GM19372 (cell line): Measurements from ENCODE around the gene TRAP1.
"Not testable (repeated sequence)": the region's sequence is repeated elsewhere in the genome, so short reads cannot be mapped to it uniquely, and the experiment has no call there.

Source experiments
- ATAC-seq: cut with Tn5 transposase; IDR thresholded peaks from one replicate; pipeline ENCODE4 v1.9.1; 2021; ENCODE audit warnings: mild to moderate bottlenecking, low read depth, moderate library complexity; ENCODE audit not compliant: unreplicated experiment

Gene TRAP1

DNA sequence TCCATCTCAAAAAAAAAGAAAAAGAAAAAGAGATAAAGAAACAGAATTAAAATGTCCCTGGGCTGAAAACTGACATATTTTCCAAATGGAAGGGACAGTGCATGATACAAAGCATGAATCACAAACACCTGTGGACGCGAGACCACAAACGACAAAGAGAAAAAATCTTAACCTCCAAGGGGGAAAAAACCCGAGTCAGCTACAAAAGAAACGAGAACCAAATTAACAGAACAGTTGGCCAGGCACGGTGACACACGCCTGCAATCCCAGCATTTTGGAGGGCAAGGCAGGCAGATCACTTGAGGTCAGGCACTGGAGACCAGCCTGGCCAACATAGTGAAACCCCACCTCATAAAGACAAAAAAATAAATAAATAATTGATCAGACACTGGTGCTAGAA is 1.9 kb downstream of the TRAP1 start:
- ATAC-seq, result no peak

DNA sequence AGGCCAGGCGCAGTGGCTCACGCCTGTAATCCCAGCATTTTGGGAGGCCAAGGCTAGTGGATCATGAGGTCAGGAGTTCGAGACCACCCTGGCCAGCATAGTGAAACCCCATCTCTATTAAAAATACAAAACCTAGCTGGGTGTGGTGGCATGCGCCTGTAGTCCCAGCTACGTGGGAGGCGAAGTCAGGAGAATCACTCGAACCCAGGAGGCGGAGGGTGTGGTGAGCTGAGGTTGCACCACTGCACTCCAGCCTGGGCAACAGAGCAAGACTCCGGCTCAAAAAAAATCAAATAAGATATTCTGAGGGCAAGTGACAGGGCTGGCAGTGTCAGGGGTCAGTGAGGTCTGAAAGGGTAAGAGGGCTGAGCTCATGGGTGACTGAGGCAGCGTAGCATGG is 2.9 kb downstream of the TRAP1 start:
- not testable (repeated sequence) for ATAC-seq

GRCh38 chr16:3713587-3714242 is 3.6 kb downstream of the TRAP1 start:
- ATAC-seq, result no peak

DNA sequence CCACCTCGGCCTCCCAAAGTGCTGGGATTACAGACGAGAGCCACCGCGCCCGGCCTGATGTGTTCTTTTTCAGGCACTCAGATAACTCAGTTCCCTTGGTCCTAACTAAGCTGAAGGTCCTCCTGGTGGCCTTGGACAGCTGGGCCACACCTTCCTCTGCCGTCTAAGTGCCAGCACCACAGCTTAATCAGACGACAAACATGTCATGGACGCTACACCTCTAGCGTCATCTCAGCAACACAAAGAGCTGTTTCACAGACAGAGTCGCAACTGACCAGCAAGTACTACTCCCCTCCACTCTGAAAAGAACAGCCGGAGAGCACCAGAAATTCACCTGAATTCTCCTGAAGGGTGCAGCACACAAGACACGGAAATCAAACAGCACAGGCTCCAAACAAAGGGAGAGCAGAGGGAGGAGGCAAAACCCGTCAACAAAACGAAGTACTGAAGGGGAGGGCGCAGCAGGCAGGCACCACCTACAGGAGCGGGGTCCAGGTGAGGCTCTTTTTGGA is 4.4 kb downstream of the TRAP1 start:
- ATAC-seq, result no peak

- no peak for ATAC-seq
Observed at GRCh38 chr16:3706253-3707012, 10.9 kb downstream of the TRAP1 start.

DNA sequence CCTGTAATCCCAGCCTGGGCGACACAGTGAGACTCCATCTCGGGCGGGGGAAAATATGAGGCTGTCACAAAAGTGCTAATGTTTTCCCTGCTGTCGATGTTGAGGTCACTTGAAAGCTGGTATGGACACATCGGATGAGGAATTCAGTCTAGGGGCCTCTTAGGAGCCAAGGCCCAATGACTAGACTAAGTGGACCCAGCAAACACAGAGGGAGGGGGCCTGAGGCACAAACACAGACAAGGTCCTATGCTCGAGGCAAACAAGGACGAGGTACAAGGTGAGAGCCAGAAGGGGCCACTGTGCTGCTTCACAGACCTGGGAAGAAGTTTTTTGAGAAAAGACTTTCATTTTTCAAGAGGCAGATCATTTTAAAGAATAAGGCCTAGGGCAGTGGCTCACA is 15.2 kb downstream of the TRAP1 start:
- no peak for ATAC-seq

DNA sequence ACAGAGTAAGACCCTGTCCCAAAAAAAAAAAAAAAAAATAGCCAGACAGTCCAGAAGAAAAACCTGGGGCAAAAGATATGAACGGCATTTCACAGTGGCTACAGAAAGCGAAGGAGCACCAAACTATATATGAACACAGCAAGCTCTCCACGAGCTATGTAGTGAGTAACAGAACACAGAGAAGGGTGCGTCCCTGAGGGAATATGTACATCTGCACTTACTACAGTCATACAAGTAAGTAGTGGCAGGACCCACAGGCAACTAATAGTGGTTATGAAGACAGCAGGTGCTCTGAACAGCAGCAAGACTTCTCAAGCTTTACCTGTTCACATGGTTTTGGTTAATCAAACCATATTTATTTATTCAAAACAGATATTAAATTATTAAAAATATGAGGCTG is 15.8 kb downstream of the TRAP1 start:
- no peak for ATAC-seq

DNA sequence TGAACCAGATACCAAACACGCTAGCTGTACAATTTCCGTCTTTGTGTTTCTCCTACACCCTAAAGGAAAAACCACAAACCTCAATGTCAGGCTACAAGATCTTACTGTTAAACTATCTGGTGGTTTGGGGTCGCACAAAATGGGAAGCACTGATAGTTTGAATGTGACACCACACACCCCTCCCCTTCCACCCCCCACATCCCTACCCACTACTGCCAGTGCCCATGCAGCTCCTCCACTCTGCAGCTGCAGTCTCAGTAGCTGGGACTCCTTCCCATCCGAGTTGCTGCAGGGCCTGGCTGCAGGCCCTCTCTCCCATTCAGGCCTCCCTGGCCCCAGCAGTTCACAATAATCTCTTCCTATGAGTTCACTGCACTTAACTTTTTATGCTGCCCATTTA is 18.4 kb downstream of the TRAP1 start:
- ATAC-seq, result no peak

DNA sequence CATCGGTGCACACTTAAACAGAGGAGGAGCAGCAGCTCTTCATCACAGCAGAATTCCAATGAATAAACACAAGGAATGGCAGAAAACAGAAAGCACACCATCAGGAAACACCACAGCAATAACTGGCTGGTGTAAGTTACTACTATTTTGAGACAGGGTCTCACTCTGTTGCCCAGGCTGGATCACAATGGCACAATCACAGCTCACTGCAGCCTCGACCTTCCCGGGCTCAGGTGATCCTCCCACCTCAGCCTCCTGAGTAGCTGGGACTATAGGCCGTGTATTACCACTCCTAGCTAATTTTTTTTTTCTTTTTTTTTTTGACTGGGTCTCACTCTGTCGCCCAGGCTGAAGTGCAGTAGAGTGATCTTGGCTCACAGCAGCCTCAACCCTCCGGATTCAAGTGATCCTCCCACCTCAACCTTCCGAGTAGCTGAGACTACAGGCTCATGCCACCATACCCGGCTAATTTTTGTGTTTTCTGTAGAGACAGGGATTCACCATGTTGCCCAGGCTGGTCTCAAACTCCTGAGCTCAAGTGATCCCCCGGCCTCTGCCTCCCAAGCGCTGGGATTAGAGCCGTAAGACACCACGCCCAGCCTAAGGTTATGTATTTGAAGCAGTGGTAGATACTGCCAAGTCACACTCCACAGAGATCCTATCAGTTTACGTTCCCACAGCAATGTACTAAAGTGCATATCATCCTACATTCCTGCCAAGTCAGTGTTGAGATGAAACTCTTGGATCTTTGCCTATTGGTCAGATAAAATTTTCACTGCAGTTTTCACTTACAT is 20.7 kb downstream of the TRAP1 start:
- no peak for ATAC-seq

DNA sequence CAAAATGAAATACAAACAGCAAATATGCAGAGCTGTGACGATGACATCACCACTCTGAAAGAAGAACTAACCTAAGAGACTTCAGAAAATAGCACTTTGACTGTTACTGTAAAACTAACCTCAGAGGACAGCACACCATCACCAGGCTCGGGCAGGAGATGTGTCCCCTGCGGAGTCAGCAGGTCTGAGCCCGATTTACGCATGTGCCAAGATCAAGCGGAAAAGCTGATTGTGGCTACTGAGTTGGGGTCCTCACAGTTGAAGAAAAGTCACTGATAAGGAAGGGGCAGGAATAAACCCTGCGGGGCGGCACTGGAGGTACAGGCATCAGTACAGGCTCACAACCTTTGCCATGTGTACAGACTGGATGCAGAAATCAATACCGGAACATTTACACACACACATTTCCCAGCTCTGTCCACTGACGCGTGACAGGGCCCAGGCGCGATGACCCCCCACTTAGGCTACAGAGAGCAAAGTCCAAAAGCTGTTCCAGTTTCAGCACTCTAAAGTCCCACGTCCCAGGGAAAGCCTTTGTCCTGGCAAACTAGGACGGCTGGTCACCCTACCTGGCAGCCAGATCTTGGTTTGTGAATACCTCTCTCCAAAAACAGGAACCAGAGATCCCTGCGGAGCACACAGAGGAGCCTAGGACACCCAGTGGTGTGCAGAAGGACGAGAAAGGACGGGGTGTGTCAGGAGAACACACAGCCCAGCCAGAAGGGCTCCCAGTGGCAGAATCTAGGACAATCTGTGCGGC is 21.5 kb downstream of the TRAP1 start:
- ATAC-seq, result no peak

DNA sequence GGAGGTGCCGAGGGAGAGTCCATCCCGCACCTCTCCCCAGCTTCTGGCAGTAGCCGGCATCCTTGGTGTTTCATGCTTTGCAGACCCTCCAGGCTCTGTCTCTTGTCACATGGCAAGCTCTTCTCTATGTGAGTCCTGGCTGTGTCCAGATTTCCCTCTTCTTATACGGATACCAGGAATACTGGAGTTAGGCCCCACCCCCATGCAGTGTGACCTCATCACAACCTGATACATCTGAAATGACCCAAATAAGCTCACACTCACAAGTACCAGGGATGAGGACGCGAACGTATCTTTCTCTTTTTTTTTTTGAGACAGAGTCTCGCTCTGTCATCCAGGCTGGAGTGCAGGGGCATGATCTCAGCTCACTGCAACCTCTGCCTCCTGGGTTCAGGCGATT is 23.3 kb downstream of the TRAP1 start:
- no peak for ATAC-seq

DNA sequence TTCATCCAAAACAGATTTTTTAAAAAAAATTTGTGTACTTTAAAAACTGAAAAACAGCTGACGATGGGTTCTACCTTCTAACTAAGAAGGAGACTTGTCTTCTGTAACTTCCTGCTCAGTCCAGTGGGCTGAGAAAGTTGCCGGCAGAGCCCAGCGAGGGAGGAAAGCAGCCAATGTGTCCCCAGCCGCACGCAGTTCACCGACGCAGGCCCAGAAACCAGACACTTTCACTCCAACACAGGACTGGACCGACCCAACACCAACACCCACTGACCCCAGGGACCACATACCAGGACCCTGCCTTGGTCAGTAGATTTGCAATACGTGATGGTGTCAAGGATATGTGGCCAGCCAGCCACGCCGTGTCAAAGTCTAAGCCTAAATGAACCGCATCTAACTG is 25.6 kb downstream of the TRAP1 start:
- ATAC-seq, result no peak

- ATAC-seq, result no peak
Observed at GRCh38 chr16:3690980-3691720, 26.2 kb downstream of the TRAP1 start.

GRCh38 chr16:3690470-3690928 is 26.8 kb downstream of the TRAP1 start:
- no peak for ATAC-seq

- no peak for ATAC-seq
Observed at GRCh38 chr16:3689731-3690130, 27.6 kb downstream of the TRAP1 start.

DNA sequence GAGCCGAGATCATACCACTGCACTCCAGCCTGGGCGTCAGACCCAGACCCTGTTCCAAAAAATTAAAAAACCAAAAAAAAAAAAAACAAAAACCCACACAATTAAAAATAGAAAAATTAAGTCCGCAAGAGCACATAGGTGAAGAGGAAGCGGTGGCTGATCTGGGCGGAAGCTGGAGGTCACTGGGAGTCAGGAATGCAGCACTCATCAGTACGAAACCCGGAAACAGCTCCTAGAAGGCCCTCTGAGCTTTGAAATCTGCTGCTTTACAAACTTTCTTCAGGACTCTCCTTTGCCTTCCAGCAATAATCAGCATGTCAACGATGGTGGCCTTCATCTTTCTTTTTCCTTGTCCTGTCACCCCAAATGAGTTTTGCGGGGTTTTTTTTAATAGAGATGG is 29.5 kb downstream of the TRAP1 start:
- no peak for ATAC-seq

DNA sequence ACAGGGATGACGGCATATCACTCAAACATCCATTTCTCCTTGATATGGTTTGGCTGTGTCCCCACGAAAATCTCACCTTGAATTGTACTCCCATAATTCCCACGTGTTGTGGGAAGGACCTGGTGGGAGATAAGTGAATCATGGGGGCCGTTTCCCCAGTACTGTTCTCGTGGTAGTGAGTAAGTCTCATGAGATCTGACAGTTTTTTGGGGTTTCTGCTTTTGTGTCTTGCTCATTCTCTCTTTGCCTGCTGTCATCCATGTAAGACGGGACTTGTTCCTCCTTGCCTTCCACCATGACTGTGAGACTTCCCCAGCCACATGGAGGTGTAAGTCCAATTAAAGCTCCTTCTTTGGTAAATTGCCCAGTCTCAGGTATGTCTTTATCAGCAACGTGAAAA is 30.3 kb downstream of the TRAP1 start:
- no peak for ATAC-seq

- no peak for ATAC-seq
Observed at GRCh38 chr16:3681206-3681605, 36.1 kb downstream of the TRAP1 start.

GRCh38 chr16:3677994-3678393 is 39.3 kb downstream of the TRAP1 start:
- no peak for ATAC-seq

GRCh38 chr16:3675601-3676130 is 41.7 kb downstream of the TRAP1 start:
- ATAC-seq, result no peak
